RPMI7951 (cell line): ENCODE data around the gene C2CD2. TPM values are rescaled to one million over a fixed set of nuclear protein-coding genes. Genes with fewer than 3 reads are reported as not detected.
"Not testable (repeated sequence)": the region's sequence is repeated elsewhere in the genome, so short reads cannot be mapped to it uniquely, and the experiment has no call there.

Experiments used
- DNase-seq: peaks from one replicate; pipeline ENCODE4 v3.0.0-alpha.2; 2012; ENCODE audit warnings: low read depth
- total RNA-seq: library from RNA; depleted of rRNA; stranded (reverse); fragments of >200 nt; shearing (Covaris generic); gene quantifications from 2 replicates; pipeline ENCODE4 v1.2.3, GENCODE V29; 2014

The C2CD2 gene
- total RNA-seq, 1 experiment from 2014 or later: 18.5 TPM

GRCh38 chr21:41975391-41976272 is 21.8 kb upstream of the C2CD2 start:
- DNase-seq: no peak

- DNase-seq: no peak
Measured at GRCh38 chr21:41974752-41975053, 20.9 kb upstream of the C2CD2 start.

GRCh38 chr21:41973861-41974751 is 20.3 kb upstream of the C2CD2 start:
- DNase-seq: peak; percentile 18

- no peak for DNase-seq
Measured at GRCh38 chr21:41973427-41973831, 19.6 kb upstream of the C2CD2 start.

- no peak for DNase-seq
Measured at GRCh38 chr21:41972511-41973205, 18.8 kb upstream of the C2CD2 start.

GRCh38 chr21:41971891-41972290 is 18.1 kb upstream of the C2CD2 start:
- no peak for DNase-seq

- no peak for DNase-seq
Measured at GRCh38 chr21:41970751-41971653, 17.2 kb upstream of the C2CD2 start.

- no peak for DNase-seq
Measured at GRCh38 chr21:41970106-41970391, 16.2 kb upstream of the C2CD2 start.

- no peak for DNase-seq
Measured at GRCh38 chr21:41967708-41968107, 13.9 kb upstream of the C2CD2 start.

- no peak for DNase-seq
Measured at GRCh38 chr21:41966872-41967621, 13.2 kb upstream of the C2CD2 start.

- DNase-seq: peak; percentile 79
Measured at GRCh38 chr21:41966041-41966833, 12.4 kb upstream of the C2CD2 start.

- DNase-seq: no peak
Measured at GRCh38 chr21:41965461-41966013, 11.7 kb upstream of the C2CD2 start.

- DNase-seq: no peak
Measured at GRCh38 chr21:41965045-41965444, 11.2 kb upstream of the C2CD2 start.

- no peak for DNase-seq
Measured at GRCh38 chr21:41964171-41964570, 10.4 kb upstream of the C2CD2 start.

- DNase-seq: no peak
Measured at GRCh38 chr21:41962425-41962966, 8.7 kb upstream of the C2CD2 start.

- no peak for DNase-seq
Measured at GRCh38 chr21:41961753-41962152, 7.9 kb upstream of the C2CD2 start.

- peak; percentile 4 for DNase-seq
Measured at GRCh38 chr21:41961282-41961701, 7.5 kb upstream of the C2CD2 start.

GRCh38 chr21:41960386-41960785 is 6.6 kb upstream of the C2CD2 start:
- DNase-seq: no peak

- DNase-seq: not testable (repeated sequence)
Measured at GRCh38 chr21:41959697-41960096, 5.9 kb upstream of the C2CD2 start.
